HG03097 (cell line): Measurements from ENCODE around the gene CAMK2A.

Source experiments
- ATAC-seq: cut with Tn5 transposase; IDR thresholded peaks from one replicate; pipeline ENCODE4 v1.9.1; 2021; ENCODE audit not compliant: unreplicated experiment, low FRiP score

Gene CAMK2A

DNA sequence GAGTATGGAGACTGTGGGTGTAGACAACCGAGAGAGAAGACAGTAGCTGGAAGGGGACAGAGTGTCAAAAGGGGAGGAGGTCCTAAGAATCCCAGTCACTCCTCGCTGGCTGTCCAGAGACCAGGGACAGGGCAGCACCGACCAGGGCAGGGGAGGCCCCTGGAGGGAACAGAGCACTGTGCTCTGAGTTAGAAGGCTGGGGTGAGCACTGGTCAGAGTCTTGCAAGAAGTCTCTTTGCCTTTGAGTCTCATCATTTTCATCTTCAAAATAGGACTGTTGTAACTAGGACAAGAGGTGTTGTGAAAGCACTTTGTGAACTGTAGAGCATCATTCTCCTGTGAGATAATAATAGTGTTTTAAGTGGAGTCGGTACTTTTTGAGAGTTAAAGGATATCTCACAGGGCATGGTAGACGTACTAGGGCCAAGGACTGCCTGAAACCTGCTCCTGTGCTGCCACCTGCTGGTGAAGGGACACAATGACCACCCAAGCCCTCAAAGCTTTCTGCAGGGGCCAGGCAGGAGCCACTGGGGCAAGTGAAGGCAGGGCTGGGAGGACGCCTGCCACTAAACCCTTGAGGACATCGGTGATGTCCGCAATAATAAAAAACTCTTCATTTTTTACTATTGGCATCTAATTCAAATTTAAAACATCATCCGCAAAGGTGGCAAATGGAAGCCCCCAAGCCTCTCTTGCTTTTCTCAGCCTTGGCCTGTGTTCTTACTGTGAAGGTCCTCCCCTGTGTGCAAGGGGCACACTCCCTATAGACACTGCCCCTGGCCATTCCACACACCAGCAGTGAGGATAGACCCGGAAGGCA is 71.5 kb downstream of the CAMK2A start:
- ATAC-seq: peak; percentile 61

DNA sequence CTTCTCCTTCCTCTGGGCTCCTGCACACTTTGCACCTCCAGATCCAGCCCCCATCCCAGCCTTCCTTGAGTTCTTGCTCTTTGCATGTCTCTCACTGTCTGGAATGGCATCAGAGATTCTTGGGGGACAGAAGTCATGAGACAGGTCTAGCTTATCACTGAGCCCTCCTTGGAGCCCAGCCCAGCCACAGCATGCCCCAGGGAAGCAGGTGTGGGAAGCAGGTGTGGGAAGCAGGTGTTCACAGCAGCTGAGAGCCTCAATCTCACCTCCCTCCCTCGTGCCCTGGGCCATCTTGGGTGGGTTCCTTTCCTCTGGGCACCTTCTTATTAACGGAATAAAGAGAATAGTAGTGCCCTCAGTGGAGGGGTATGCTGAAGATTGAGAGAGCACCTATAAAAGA is 72.5 kb downstream of the CAMK2A start:
- ATAC-seq: no peak

DNA sequence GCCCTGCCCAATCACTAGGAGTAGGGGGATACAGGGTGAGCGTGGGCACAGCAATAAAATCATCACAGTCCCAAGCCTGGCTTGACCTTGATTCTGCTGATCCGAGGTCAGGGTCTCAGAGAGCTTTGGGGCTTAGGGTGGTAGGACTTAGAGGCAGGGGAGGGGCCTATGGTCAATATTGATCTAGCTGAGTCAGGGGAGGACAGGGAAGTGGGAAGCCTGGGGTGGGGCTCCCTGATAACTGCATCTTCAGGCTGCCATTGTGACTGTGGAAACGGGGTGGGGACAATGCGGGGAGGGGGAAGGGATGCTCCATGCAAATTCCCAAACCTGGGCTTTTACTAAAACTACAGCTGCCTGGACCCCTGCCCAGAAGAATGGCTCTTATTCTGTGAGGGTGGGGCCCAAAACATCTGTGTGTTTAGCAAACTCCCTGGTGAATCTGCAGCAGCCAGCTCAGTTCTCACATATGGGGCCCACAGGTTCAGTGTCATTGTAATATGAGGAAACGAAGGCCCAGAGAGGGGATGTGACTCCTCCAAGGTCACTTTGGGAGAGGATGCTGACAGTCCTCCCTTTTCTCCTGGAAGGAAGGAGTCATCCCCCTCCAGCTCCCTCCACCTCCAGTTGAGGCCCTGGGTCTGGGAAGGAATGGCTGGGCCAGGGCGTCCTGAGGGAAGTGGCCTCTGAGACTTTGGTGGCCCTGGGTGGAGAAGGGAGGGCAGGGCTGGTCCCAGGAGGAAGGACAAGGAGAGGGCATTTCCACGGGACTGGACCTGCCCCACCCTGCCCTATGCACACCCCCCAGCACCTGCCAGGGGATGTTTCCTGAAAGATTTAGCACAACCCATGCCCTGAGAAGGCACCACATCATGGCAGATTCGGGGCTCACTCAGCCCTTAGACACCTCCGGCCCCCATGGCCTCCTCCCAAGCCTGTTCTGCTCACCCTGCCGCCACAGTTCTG is 73.3 kb downstream of the CAMK2A start:
- ATAC-seq: no peak

DNA sequence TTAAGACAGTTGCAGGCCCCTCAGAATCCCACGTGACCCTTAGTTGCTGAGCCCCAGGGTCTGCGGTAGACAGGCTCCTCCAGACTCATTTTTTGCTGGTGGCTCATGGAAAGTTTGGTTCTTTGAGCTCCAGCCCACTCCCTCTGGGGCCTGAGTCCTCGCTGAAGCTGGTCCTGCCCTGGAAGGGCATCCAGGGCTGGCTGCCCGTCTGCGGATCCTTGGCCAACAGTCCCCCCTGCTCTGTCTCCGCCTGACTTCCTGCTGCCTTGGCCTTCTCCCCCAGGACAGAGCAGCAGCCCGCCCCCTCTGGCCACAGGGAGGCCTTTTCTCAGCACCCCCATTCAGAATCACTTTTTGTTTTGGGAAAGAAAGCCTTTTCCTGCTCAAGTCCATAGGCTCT is 75.3 kb downstream of the CAMK2A start:
- ATAC-seq: no peak

DNA sequence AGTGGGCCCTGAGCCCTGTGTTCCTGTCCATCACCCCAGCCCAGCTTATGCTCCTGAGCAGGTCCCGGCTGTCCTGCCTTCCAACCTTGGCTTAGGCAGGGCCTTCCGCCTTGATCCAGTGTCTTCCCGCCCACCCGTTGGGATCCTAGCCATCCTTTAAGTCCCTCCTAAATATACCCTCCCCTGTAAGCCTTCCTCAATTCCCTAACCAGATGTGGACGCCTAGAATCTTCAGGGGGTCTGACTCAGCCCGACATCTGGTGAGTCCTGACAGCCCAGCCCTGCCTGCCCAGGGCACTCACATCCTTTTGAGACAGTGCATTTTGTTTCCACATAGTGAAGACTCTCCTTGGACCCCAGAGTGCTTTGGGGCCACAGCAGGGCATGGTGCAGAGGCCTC is 76.0 kb downstream of the CAMK2A start:
- ATAC-seq: no peak

DNA sequence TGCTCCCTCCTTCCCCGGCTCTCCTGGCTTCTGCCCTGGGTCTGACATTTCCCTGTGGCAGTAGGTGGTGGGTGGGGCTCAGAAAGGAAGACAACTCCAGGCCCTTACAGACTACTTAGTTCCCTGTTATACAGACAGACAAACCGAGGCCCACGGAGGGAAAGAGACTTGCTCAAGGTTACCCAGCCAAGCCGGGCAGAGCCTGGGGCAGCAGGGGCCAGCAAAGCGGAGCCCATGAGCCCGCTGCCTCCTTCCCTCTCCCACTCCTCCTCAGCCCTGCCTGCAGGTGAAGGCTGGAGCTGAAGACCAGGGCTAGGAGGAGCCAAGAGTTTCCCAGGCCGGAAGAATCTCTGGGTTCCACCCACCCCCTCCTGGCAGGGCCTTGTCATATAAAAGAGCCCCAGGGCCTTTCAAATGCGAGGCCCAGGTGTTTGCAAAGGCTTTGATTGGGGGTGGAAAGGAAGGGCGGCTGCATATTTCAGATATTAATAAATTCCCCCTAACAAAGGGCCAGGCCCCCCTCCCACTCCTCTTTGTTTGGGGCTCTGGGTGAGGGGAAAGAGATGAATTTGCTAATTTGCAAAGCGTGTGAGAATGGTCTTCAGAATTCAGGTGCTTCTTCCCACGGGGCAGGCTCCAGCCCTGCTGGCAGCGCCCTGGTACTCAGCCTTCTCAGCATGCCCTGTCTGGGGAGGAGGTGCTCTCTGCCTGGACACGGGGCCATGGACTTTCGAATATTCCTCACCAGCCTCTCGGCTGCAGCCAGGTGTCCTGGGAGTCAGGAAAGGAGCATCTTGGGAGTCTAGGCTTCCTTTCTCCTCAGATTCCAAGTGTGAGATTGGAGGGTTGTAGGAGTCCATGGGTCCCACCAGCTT is 78.2 kb downstream of the CAMK2A start:
- ATAC-seq: no peak

DNA sequence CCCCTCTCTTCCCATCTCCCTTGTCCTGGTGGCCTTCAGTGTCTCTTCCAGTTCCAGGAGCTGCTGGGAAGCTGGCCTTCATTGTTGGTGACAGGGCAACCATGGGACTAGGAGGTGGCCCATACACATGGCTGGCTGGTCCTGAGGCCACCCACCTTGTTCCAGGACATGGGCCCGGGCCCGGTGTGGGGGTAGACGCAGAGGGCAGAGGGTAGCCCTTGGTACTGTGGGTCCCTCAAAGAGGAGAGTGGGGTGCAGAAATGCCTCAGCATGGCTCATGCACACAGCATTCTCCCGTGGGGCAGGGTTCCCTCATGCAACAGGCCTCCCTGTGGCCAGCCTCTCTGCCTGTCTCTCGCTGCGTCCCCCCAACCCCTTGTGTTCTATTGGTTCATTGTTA is 78.9 kb downstream of the CAMK2A start:
- no peak for ATAC-seq

DNA sequence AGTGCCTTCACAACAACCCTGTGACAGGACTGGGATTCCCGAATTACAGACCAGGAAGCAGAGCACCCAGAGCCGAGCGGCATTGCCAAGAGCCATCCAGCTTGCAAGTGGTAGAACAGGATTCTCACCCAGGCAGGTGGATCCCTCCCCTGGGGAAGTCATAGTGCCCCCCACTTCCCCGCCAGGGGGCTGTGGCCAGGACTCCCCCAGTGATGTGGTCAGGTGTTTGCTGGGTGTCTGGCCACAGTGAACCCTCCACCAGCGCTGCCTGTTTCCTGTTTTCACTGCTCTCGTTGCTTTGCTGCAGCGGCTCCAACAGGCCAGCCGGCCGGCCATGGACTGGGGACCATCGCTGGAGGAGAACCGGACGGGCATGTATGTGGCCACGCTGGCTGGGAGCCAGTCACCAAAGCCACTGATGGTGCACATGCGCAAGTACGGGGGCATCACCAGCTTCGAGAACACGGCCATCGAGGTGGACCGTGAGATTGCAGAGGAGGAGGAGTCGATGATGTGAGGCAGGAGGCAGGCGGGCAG is 80.4 kb downstream of the CAMK2A start:
- ATAC-seq: no peak

DNA sequence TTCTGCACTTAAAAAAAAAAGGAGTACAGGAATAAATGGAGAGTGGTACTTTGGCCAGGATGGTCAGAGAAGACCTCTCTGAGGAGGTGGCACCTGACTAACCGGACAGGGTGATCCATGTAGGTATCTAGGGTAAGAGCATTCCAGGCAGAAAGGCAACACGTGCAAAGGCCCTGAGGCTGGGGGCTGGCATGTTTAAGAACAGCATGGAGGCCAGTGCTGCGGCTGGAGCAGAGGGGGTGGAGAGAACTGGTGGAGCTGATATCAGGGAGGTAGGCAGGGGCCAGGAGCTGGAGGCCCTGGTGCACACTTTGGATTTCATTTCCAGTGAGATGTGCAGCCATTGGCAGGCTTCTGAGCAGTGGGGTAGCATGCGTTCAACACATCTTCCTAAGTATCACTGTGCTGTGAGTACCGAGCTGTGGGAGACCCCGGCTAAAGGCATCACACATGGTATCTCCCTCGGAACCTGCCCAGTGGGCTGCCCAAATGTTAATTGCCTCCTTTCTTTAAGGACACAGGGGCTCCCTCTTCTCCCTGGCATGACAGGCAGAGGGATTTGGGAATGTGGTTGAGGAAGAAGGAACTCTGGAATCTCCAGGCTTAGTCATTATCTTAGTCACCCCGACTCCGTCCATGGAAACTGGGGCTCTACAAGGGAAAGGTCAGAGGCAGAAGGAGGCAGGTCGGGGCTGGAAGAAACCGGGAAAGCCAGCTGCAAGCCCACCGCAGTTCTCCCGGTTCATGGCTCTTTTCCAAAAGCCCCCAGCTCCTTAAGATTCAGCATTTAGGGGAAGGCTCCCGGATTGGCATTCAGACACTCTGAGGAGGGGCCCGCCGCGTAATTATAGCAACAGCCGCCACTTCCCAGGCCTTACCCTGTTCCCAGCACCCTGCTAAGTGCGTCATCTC is 81.1 kb downstream of the CAMK2A start:
- ATAC-seq: no peak

DNA sequence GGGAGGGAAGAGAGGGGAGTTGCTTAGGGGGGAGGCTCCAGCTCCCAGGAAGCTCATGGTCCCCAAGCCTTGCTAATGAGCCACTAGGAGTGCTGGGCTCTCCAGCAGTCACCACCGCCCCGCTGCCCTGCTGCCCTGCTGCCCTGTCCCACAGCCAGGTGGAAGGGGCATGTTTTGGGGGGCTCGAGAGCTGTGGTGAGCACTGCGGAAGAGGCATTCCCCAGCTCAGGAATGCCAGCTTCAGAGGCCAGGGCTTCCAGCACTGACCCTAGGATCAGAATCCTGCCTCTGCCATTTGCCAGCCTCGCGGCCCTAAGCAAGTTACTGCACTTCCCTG is 82.8 kb downstream of the CAMK2A start:
- ATAC-seq: no peak

DNA sequence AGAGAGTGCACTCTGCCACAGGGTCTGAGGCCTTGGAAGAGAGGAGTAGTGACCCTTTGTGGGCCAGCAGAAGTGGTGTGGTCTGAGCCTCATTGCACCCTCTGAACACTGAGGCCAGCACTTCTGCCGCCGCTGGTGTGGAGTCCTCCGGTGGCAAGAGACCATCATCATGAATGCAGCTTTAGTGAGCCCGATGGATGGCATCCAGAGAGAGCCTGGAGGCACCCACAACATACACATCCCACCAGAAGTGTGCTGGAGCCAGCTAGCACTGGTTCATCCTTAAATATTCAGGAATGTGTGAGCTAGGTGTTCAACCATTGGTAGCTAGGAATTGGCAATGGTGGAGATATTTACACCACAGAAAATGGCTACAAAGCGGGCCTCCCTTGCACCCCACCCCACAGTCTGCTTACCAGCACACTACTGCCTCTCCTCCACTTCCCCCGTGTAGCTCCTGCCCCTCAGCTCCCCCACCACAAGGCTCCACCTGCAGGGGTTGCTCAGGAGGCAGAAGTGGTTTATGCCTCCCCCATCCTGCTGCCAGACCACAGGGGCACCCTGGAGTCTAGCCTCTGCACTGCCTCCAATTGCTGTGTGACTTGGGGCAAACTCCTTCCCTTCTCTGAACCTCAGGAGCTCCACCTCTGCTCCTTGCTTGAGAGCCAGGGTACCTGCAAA is 83.3 kb downstream of the CAMK2A start:
- no peak for ATAC-seq

DNA sequence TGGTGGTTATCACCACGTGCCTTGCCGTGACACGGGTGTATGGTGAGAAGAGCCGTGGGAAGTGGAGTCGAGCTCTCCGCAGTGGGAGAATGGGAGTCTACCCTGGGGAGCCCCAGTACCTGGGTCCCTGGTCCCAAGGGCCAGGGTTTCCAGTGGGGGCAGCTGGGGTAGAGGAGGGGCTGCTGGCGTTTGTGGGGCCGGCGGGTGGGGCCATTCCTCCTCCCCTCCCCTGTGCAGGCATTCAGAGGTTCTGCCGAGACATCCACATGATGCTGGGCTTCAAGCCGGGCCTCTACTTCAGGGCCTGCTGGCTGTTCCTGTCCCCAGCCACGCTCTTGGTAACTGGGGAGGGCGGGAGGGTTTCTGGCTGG is 85.0 kb downstream of the CAMK2A start:
- ATAC-seq: no peak

DNA sequence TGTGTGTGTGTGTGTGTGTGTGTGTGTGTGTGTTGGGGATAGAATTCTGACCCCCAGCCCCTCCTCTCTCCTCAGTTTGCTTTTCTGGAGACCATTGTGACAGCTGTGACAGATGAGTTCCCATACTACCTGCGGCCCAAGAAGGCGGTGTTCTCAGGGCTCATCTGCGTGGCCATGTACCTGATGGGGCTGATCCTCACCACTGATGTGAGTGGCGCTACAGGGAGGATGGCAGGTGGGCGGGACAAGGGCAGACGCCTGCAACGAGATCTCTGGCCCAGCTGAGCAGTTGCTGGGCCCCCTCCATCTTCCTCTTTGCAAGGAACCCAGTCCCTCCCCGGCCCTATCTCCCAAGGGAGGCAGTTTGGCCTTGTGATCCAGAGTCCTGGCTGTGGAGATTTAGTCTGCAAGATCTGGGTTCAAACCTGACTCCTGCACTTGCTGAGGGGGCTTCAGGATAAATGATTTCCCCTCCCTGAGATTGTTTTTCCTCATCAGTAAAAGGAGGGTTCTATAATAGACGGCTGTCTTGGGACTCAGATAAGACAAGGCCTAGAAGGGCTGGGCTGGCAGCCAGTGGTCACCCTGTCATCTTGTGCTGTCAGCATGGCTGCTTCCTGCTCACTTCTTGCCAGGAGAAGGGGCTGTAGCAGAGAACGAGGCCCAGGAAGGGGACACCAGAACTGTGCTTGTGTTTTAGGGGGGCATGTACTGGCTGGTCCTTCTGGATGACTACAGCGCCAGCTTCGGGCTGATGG is 85.6 kb downstream of the CAMK2A start:
- no peak for ATAC-seq

DNA sequence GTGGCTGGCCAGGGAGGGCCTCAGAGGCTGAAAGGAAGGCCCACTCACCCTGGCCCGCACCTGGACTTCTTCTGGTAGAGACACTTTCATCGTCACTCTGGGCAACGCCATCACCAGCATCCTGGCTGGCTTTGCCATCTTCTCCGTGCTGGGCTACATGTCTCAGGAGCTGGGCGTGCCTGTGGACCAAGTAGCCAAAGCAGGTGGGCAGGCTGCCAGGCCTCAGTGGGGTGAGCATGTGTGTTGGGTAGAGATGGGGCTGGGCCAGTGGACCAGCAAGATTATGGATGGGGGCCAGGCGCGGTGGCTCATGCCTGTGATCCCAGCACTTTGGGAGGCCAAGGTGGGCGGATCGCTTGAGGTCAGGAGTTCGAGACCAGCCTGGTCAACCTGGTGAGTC is 87.1 kb downstream of the CAMK2A start:
- ATAC-seq: no peak

DNA sequence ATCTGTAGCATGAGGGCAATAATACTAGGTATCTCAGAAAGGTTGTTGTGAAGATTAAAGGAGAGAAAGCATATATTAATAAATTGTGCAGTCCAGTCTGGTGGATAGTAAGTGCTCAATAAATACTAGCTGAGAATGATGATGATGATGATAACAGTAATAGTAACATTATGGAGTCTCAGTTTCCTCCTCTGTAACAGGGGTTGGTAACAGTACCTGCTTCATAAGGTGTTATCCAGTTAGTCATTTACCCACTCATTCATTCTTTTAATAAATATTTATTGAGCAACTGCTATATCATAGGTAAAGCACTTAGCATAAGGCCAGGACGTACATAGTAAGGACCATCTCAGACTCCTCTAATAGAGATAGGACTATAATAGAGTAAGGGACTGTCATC is 92.1 kb downstream of the CAMK2A start:
- ATAC-seq: no peak

DNA sequence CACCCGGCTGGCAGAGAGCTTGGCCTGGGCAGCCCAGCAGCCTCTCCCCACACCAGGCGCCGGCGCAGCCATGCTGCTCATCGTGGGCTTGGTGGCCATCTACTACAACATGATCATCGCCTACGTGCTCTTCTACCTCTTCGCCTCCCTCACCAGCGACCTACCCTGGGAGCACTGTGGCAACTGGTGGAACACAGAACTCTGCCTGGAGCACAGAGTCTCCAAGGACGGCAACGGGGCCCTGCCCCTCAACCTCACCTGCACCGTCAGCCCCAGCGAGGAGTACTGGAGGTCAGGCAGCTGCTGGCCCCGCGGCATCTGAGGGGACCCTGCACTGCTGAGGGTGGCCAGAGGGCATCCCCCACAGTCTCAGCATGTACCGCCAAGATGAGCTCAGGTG is 92.6 kb downstream of the CAMK2A start:
- no peak for ATAC-seq

DNA sequence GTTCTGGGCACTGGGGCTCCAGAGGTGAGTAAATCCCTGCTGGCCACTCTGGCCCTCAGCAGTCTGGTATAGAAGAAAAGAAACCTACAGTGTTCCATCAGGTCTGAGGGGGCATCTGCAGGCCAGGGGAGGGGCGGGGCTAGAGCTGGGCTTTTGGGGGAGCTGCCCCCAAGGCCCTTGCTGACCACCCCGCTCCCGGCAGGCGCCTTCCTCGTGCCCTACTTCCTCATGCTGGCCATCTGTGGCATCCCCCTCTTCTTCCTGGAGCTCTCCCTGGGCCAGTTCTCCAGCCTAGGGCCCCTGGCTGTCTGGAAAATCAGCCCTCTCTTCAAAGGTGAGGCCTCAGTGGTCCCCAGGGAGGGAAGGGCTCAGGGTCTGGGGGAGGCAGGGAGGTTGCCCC is 93.1 kb downstream of the CAMK2A start:
- ATAC-seq: no peak

DNA sequence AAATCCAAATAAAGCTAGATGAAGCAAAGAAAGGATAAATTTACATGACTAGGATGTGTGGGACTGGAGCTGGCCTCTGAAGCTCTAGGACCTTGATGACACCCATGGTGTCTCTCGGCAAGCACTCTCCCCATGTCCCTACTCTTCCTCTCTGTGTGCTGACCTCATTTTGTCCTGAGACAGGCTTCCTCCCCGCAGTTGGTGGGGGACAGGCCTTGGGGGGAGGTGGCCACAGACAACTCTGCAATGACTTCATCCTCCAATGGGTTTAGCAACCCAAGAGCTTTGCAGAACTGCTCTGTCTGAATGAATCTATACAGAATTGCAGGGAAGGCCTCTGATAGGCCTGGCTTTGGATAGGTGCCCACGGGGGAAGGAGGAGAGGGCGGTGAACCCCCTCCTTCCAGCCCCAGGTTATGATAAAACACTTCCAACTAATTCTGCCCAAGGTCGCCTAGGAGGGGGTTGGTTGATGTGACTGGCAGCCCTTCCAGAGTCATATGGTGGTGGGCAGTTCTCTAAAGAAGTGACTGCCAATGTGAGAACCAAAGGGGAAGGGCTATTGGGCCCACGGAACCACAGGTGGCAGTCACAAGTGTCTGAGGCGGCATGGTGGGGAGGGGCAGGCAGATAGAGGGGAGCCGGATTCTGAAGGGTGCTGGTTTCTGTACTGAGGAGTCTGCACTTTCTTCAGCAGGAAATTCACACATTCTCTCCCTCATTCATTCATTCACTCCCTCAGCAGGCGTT is 93.7 kb downstream of the CAMK2A start:
- ATAC-seq: no peak
